Gastrocnemius medialis (tissue), 4 donors: ENCODE measurements around the gene UNK. TPM values are rescaled to one million over a fixed set of nuclear protein-coding genes. Genes with fewer than 3 reads are reported as not detected.

Source experiments
- ATAC-seq, 2 donors: fragments of 150-250 bp; one replicate each; pipeline ENCODE4 v1.9.1; 2016
- DNase-seq, 2 donors: peaks; one replicate each; pipeline ENCODE4 v3.0.0-alpha.2; 2019
- H3K27ac ChIP-seq, 4 donors: fragments of 200-600 bp; sonication (generic); 1 replicate in 1 of 4; 2 replicates in 3 of 4; pipeline ENCODE4 v1.5.1; 2016 to 2018; ENCODE audit warnings: mild to moderate bottlenecking in 2 of 4, moderate library complexity in 1 of 4
- H3K27me3 ChIP-seq, 3 donors: fragments of 200-600 bp; sonication (generic) in 2 of 3; 1 replicate in 1 of 3; 2 replicates in 2 of 3; pipeline versions ENCODE4 v1.5.1 to v1.6.0; 2016 to 2019; ENCODE audit warnings: mild to moderate bottlenecking in 1 of 3, moderate library complexity in 1 of 3
- H3K36me3 ChIP-seq, 2 donors: fragments of 200-600 bp; sonication (generic) in 1 of 2; one replicate each; pipeline ENCODE4 v1.5.1; 2017 to 2018
- H3K4me1 ChIP-seq, 2 donors: fragments of 200-600 bp; sonication (generic) in 1 of 2; one replicate each; pipeline ENCODE4 v1.5.1; 2016 to 2017; ENCODE audit warnings: mild to moderate bottlenecking in 2 of 2
- H3K4me3 ChIP-seq, 4 donors: fragments of 200-600 bp; sonication (generic) in 3 of 4; 1 replicate in 1 of 4; 2 replicates in 3 of 4; pipeline ENCODE4 v1.5.1; 2016 to 2019; ENCODE audit warnings: mild to moderate bottlenecking in 2 of 4
- H3K9me3 ChIP-seq, 3 donors: fragments of 200-600 bp; sonication (generic) in 2 of 3; 1 replicate in 1 of 3; 2 replicates in 2 of 3; pipeline ENCODE4 v1.5.1; 2016 to 2019
- CTCF ChIP-seq, 5 experiments: fragments of 450-650 bp in 3 of 5; fragments of 200-600 bp in 2 of 5; sonication (generic) in 2 of 5; IDR thresholded peaks in 4 of 5; conservative IDR thresholded peaks in 1 of 5; 1 replicate in 4 of 5; 2 replicates in 1 of 5; pipeline ENCODE4 v1.5.1; 2016 to 2019; ENCODE audit warnings: antibody characterized with exemption in 5 of 5, mild to moderate bottlenecking in 3 of 5, moderate library complexity in 3 of 5
- POLR2A ChIP-seq, 2 donors: fragments of 450-650 bp; IDR thresholded peaks; one replicate each; pipeline ENCODE4 v1.6.1; 2017; ENCODE audit warnings: antibody characterized with exemption in 2 of 2, mild to moderate bottlenecking in 2 of 2, moderate library complexity in 2 of 2
- in situ Hi-C, 4 donors: fragments of 200-750 bp; cut with MboI; loops; one replicate each; pipeline versions ENCODE4 v1.15.0 to v1.8.0; 2017; ENCODE audit warnings: low sequenced_read_pairs in 4 of 4
- intact Hi-C: fragments of 100-400 bp; cut with DNase I; formaldehyde crosslinking; loops from one replicate; pipeline ENCODE4 v1.15.1; 2023; ENCODE audit warnings: low total_unique reads
- total RNA-seq, 4 donors: library from RNA; depleted of rRNA; stranded (reverse); fragments of >200 nt; gene quantifications; one replicate each; pipeline versions ENCODE4 v1.1.0 to v1.2.3, GENCODE V29; 2016

The UNK gene
- total RNA-seq, 4 donors from 2014 or later = 10.4 to 19.2 (median 13.1) TPM

- in situ Hi-C loops (no loop called here), intact Hi-C loops (no loop called here)
- no peak overlapping the region for H3K4me3 ChIP-seq
- no peak for TF ChIP-seq CTCF (IDR thresholded peaks at IDR 0.05 in 4 of 5, conservative IDR thresholded peaks at IDR 0.05 in 1 of 5)
- no peak for TF ChIP-seq POLR2A (IDR thresholded peaks at IDR 0.05)
- no peaks in the 10 kb centered on the region for H3K4me1 ChIP-seq
- ATAC-seq = no peak
- no peaks in the 10 kb centered on the region for H3K9me3 ChIP-seq
- no peak overlapping the region for H3K27ac ChIP-seq
- DNase-seq = no peak
- H3K27me3 ChIP-seq = no peaks in the 10 kb centered on the region
- no peaks in the 10 kb centered on the region for H3K36me3 ChIP-seq
These were observed 46.3 kb upstream of the UNK start for GRCh38 chr17:75738218-75738802.

GRCh38 chr17:75739174-75739573 lies 45.4 kb upstream of the UNK start:
- H3K27ac ChIP-seq = no peak overlapping the region
- H3K4me1 ChIP-seq = no peaks in the 10 kb centered on the region
- H3K9me3 ChIP-seq = no peaks in the 10 kb centered on the region
- ATAC-seq = no peak
- in situ Hi-C loops = no loop called here
- no peaks in the 10 kb centered on the region for H3K36me3 ChIP-seq
- intact Hi-C loops = no loop called here
- H3K4me3 ChIP-seq = no peak overlapping the region
- no peak for TF ChIP-seq CTCF (IDR thresholded peaks at IDR 0.05 in 4 of 5, conservative IDR thresholded peaks at IDR 0.05 in 1 of 5)
- no peak for TF ChIP-seq POLR2A (IDR thresholded peaks at IDR 0.05)
- H3K27me3 ChIP-seq = no peaks in the 10 kb centered on the region
- no peak for DNase-seq

GRCh38 chr17:75739801-75740200 lies 44.8 kb upstream of the UNK start:
- Histone ChIP-seq H3K4me1 (no peaks in the 10 kb centered on the region), H3K9me3 (no peaks in the 10 kb centered on the region), H3K27ac (no peak overlapping the region), H3K27me3 (no peaks in the 10 kb centered on the region), H3K36me3 (no peaks in the 10 kb centered on the region), H3K4me3 (no peak overlapping the region)
- no peak for DNase-seq
- no peak for ATAC-seq
- in situ Hi-C loops = loop anchor here in 1 of 4 donors (10.0 kb wide), 1 partner anchor 105 kb away; the partner anchor contains the start of gene SMIM5
- intact Hi-C loops = no loop called here
- no peak for TF ChIP-seq POLR2A (IDR thresholded peaks at IDR 0.05)

- ATAC-seq = no peak
- Histone ChIP-seq H3K4me1 (no peaks in the 10 kb centered on the region), H3K27ac (no peak overlapping the region), H3K27me3 (no peaks in the 10 kb centered on the region), H3K36me3 (no peaks in the 10 kb centered on the region), H3K4me3 (no peak overlapping the region), H3K9me3 (no peaks in the 10 kb centered on the region)
- TF ChIP-seq POLR2A (IDR thresholded peaks at IDR 0.05) = no peak
- TF ChIP-seq CTCF (IDR thresholded peaks at IDR 0.05 in 4 of 5, conservative IDR thresholded peaks at IDR 0.05 in 1 of 5) = no peak
- in situ Hi-C loops = loop anchor here in 1 of 4 donors (10.0 kb wide), 1 partner anchor 105 kb away; the partner anchor contains the start of gene SMIM5
- no peak for DNase-seq
- intact Hi-C loops = no loop called here
These were observed 44.4 kb upstream of the UNK start for GRCh38 chr17:75740215-75740614.

- no peak for TF ChIP-seq CTCF (IDR thresholded peaks at IDR 0.05 in 4 of 5, conservative IDR thresholded peaks at IDR 0.05 in 1 of 5)
- no peak for TF ChIP-seq POLR2A (IDR thresholded peaks at IDR 0.05)
- no peaks in the 10 kb centered on the region for H3K36me3 ChIP-seq
- in situ Hi-C loops = loop anchor here in 1 of 4 donors (10.0 kb wide), 1 partner anchor 106 kb away; the partner anchor contains the start of gene SMIM5
These were observed 44.0 kb upstream of the UNK start for GRCh38 chr17:75740631-75741077.

More at GRCh38 chr17:75740631-75741077, 44.0 kb upstream of the UNK start:
- H3K4me3 ChIP-seq = no peak overlapping the region
- H3K9me3 ChIP-seq = no peaks in the 10 kb centered on the region
- intact Hi-C loops = no loop called here
- no peak for ATAC-seq
- H3K27me3 ChIP-seq = no peaks in the 10 kb centered on the region
- H3K4me1 ChIP-seq = no peaks in the 10 kb centered on the region
- DNase-seq = no peak
- no peak overlapping the region for H3K27ac ChIP-seq
